PC-3 (cell line): ENCODE data around the gene RAP1GAP2. TPM values are rescaled to one million over a fixed set of nuclear protein-coding genes. Genes with fewer than 3 reads are reported as not detected.
"Not testable (repeated sequence)": the region's sequence is repeated elsewhere in the genome, so short reads cannot be mapped to it uniquely, and the experiment has no call there.

Experiments
- ATAC-seq: fragments of 200-7000 bp; cut with Tn5 transposase; 2 replicates; pipeline ENCODE4 v1.9.1; 2020; ENCODE audit warnings: mild to moderate bottlenecking, moderate library complexity
- BruUV-seq: library from RNA; stranded (reverse); fragments of 400-500 nt; replicated peaks from 2 replicates; lab custom pipeline; 2021; lab: Mats Ljungman, UMichigan
- CTCF ChIA-PET: fragments of 300-600 bp; sonication (Branson Sonifier 250); formaldehyde crosslinking; loops from one replicate; lab custom pipeline; 2022; ENCODE audit warnings: antibody characterized with exemption; lab: Charles Lee
- POLR2A ChIA-PET: fragments of 300-600 bp; sonication (Branson Sonifier 250); formaldehyde crosslinking; loops from one replicate; lab custom pipeline; 2022; ENCODE audit warnings: antibody characterized with exemption; ENCODE audit not compliant: unreplicated experiment; lab: Charles Lee
- DNase-seq: peaks from one replicate; pipeline ENCODE4 v3.0.0-alpha.2; 2015
- H2AFZ ChIP-seq: fragments of 300-600 bp; sonication (generic); 2 replicates; pipeline ENCODE4 v1.6.0; 2016; ENCODE audit warnings: antibody characterized with exemption, low read length
- H3F3A ChIP-seq: fragments of 300-600 bp; sonication (generic); one replicate; pipeline ENCODE4 v1.6.0; 2017; ENCODE audit warnings: antibody characterized with exemption, low read length, control low read depth, mild to moderate bottlenecking; ENCODE audit not compliant: unreplicated experiment
- H3K27ac ChIP-seq: fragments of 300-600 bp; sonication (generic); 2 replicates; pipeline ENCODE4 v1.5.1; 2016; ENCODE audit warnings: mild to moderate bottlenecking, low read length
- H3K27me3 ChIP-seq: fragments of 300-600 bp; sonication (generic); 2 replicates; pipeline ENCODE4 v1.6.1; 2016; ENCODE audit warnings: low read length, mixed read lengths
- H3K36me3 ChIP-seq: fragments of 300-600 bp; sonication (generic); 2 replicates; pipeline ENCODE4 v1.6.1; 2016; ENCODE audit warnings: low read depth, mixed run types, low read length, mixed read lengths
- H3K4me1 ChIP-seq: fragments of 300-600 bp; sonication (generic); 2 replicates; pipeline ENCODE4 v1.5.1; 2016; ENCODE audit warnings: low read length; ENCODE audit not compliant: insufficient read depth
- H3K4me2 ChIP-seq: fragments of 300-600 bp; sonication (generic); 2 replicates; pipeline ENCODE4 v1.6.0; 2016; ENCODE audit warnings: low read length
- H3K4me3 ChIP-seq: fragments of 300-600 bp; sonication (generic); 2 replicates; pipeline ENCODE4 v1.5.1; 2016; ENCODE audit warnings: mild to moderate bottlenecking, low read length, mixed read lengths
- H3K79me2 ChIP-seq: fragments of 300-600 bp; sonication (generic); 2 replicates; pipeline ENCODE4 v1.6.1; 2017; ENCODE audit warnings: low read length, mixed read lengths
- H3K9ac ChIP-seq: fragments of 300-600 bp; sonication (generic); 2 replicates; pipeline ENCODE4 v1.6.0; 2016; ENCODE audit warnings: mild to moderate bottlenecking, low read length
- H3K9me2 ChIP-seq: fragments of 300-600 bp; sonication (generic); replicated peaks from 2 replicates; pipeline ENCODE4 v1.6.1; 2016; ENCODE audit warnings: mixed run types, low read length, mixed read lengths
- H3K9me3 ChIP-seq: fragments of 300-600 bp; sonication (generic); 2 replicates; pipeline ENCODE4 v1.6.1; 2016; ENCODE audit warnings: low read length, mixed read lengths
- H4K20me1 ChIP-seq: fragments of 300-600 bp; sonication (generic); 2 replicates; pipeline ENCODE4 v1.6.1; 2016; ENCODE audit warnings: low read length, mixed read lengths
- EZH2 ChIP-seq: fragments of 300-600 bp; sonication (generic); IDR thresholded peaks from one replicate; pipeline ENCODE4 v1.6.1; 2017; ENCODE audit warnings: antibody characterized with exemption, mild to moderate bottlenecking, low read length; ENCODE audit not compliant: unreplicated experiment
- EZH2phosphoT487 ChIP-seq: fragments of 300-600 bp; sonication (generic); IDR thresholded peaks from 2 replicates; pipeline ENCODE4 v1.6.1; 2018; ENCODE audit warnings: mild to moderate bottlenecking, antibody characterized with exemption, low read length, borderline replicate concordance
- intact Hi-C: fragments of 100-400 bp; cut with micrococcal nuclease; formaldehyde crosslinking; loops from 2 replicates; pipeline ENCODE4 v1.9.0; 2023
- total RNA-seq: library from RNA; depleted of rRNA; stranded (reverse); fragments of >200 nt; gene quantifications from 2 replicates; pipeline ENCODE4 v1.2.3, GENCODE V29; 2014
- TF ChIP-seq, protein P1 (sequence below): fragments of 300-600 bp; sonication (generic); conservative IDR thresholded peaks from 2 replicates; pipeline ENCODE4 v1.5.1; 2017; ENCODE audit warnings: antibody characterized with exemption, low read depth, mild to moderate bottlenecking, low read length

RAP1GAP2 gene
- total RNA-seq, 1 experiment from 2014 or later = 14.5 TPM

DNA sequence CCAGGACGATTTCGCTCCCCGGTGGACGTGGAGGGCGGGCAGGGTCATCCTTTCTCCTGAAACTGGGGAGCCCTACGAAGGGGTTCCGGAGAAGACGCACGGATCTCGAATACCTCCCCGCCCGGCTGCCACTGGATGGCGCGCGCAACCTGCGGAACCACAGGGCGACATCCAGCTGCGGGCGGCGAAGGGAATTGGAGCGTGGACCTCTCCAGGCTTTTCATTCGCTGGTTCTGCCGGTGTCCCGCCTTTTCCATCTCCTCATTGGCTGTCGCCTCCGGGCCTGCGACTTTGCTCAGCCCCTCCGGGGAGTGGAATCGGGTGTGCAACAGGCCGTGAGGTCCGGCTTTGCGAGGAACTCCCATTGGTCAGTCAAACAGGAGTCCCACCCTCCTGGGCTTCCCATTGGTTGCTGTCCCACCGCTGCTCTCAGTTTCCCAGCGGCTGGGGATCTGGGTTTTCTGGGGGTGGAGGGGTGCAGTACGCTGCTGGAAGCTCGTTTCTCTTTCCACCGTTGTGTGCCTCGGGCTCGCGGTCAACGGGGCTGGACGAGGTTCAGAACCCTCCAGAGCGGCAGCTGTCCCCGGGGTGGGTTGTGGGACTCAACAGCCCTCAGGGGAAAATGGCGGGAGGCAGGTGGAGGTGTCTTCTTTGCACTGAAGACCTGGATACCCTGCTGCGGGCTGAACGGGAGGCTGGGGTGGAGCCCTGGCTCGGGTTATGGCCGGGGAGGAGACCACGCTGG lies 252.7 kb downstream of the RAP1GAP2 start:
- Histone ChIP-seq H3K4me2 (peak overlapping the region; percentile 94), H3F3A (no peaks in the 10 kb centered on the region), H3K9me3 (no peaks in the 10 kb centered on the region), H3K36me3 (no peaks in the 10 kb centered on the region), H3K27ac (no peak overlapping the region), H3K79me2 (no peaks in the 10 kb centered on the region), H3K27me3 (no peaks in the 10 kb centered on the region), H4K20me1 (no peaks in the 10 kb centered on the region), H3K9me2 (no peaks in the 10 kb centered on the region), H2AFZ (peak overlapping the region; percentile 100), H3K4me3 (peak overlapping the region; percentile 79), H3K4me1 (peaks cover 10% of the 10 kb centered on the region; the same call in 1 of the 2 replicates), H3K9ac (peak overlapping the region; percentile 76)
- no TSS peak for BruUV-seq
- CTCF ChIA-PET = no interaction called here
- POLR2A ChIA-PET = no interaction called here
- no peak for TF ChIP-seq EZH2
- TF ChIP-seq, protein P1, sequence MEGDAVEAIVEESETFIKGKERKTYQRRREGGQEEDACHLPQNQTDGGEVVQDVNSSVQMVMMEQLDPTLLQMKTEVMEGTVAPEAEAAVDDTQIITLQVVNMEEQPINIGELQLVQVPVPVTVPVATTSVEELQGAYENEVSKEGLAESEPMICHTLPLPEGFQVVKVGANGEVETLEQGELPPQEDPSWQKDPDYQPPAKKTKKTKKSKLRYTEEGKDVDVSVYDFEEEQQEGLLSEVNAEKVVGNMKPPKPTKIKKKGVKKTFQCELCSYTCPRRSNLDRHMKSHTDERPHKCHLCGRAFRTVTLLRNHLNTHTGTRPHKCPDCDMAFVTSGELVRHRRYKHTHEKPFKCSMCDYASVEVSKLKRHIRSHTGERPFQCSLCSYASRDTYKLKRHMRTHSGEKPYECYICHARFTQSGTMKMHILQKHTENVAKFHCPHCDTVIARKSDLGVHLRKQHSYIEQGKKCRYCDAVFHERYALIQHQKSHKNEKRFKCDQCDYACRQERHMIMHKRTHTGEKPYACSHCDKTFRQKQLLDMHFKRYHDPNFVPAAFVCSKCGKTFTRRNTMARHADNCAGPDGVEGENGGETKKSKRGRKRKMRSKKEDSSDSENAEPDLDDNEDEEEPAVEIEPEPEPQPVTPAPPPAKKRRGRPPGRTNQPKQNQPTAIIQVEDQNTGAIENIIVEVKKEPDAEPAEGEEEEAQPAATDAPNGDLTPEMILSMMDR = peak; percentile 82
- no peak for TF ChIP-seq EZH2phosphoT487
- ATAC-seq = peak; percentile 98
- DNase-seq = peak; percentile 97
- intact Hi-C loops = loop anchor here (5.0 kb wide), 2 partner anchors 288 to 598 kb away; no protein-coding TSS in a partner anchor

DNA sequence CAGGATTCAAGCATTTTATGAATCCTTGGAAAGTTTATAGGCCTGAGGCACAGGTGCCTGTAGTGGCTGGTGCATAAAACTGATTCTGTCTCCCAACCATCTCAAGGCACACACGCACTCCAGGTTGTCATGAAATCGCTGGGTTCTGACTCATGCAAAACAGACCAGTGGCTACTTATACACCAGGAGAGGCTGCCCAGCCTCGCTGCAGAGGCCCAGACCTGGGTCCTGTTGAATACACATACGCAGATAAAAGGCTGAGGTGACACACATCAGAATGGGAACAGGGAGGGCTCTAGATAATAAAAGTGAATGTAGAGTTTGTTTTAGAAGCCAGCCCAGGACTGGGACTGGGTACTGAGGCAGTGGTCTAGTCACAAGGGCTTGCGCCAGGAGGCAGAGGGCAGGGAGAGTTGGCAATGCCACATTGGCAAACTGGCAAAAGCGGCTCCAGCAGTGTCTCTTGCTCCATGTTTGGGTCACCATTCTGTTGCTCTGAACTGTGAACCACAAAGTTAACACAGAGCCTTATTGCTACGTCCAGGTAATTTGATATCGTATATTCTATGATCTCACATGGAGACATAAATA lies 253.6 kb downstream of the RAP1GAP2 start:
- H3F3A ChIP-seq = no peaks in the 10 kb centered on the region
- H4K20me1 ChIP-seq = no peaks in the 10 kb centered on the region
- H3K36me3 ChIP-seq = no peaks in the 10 kb centered on the region
- intact Hi-C loops = loop anchor here (5.0 kb wide), 2 partner anchors 288 to 598 kb away; no protein-coding TSS in a partner anchor
- DNase-seq = peak; percentile 16
- H3K4me2 ChIP-seq = peak overlapping the region; percentile 90
- ChIA-PET POLR2A (no interaction called here), CTCF (no interaction called here)
- peak overlapping the region; percentile 100; the same call in 1 of the 2 replicates for H2AFZ ChIP-seq
- H3K4me1 ChIP-seq = peaks cover 10% of the 10 kb centered on the region; the same call in 1 of the 2 replicates
- H3K9ac ChIP-seq = no peak overlapping the region
- no peaks in the 10 kb centered on the region for H3K79me2 ChIP-seq
- H3K9me3 ChIP-seq = no peaks in the 10 kb centered on the region
- TF ChIP-seq, protein P1 = no peak
- TF ChIP-seq EZH2phosphoT487 (no peak), EZH2 (no peak)
- no TSS peak for BruUV-seq
- no peaks in the 10 kb centered on the region for H3K9me2 ChIP-seq
- H3K27ac ChIP-seq = no peak overlapping the region
- no peaks in the 10 kb centered on the region for H3K27me3 ChIP-seq
- ATAC-seq = no peak
- H3K4me3 ChIP-seq = peak overlapping the region; percentile 79; the same call in 1 of the 2 replicates

DNA sequence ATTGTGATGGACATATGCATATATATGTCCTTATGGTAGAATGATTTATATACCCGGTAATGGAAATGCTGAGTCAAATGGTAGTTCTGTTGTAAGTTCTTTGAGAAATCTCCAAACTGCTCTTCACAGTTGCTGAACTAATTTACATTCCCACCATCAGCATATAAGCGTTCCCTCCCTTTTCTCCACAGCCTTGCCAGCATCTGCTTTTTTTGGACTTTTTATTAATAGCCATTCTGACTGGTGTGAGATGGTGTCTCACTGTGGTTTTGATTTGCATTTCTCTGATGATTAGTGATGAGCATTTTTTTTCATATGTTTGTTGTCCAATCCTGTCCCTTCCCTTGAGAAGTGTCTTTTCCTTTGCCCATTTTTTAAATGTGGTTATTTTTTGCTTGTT lies 258.6 kb downstream of the RAP1GAP2 start:
- BruUV-seq, H3F3A ChIP-seq, H3K4me2 ChIP-seq, H3K9ac ChIP-seq, H3K27ac ChIP-seq, intact Hi-C loops, H3K4me3 ChIP-seq, ATAC-seq, H3K36me3 ChIP-seq, H2AFZ ChIP-seq, DNase-seq, POLR2A ChIA-PET, H3K9me3 ChIP-seq, H3K79me2 ChIP-seq, H3K9me2 ChIP-seq, H3K4me1 ChIP-seq, H4K20me1 ChIP-seq, H3K27me3 ChIP-seq, CTCF ChIA-PET: not testable (repeated sequence)

DNA sequence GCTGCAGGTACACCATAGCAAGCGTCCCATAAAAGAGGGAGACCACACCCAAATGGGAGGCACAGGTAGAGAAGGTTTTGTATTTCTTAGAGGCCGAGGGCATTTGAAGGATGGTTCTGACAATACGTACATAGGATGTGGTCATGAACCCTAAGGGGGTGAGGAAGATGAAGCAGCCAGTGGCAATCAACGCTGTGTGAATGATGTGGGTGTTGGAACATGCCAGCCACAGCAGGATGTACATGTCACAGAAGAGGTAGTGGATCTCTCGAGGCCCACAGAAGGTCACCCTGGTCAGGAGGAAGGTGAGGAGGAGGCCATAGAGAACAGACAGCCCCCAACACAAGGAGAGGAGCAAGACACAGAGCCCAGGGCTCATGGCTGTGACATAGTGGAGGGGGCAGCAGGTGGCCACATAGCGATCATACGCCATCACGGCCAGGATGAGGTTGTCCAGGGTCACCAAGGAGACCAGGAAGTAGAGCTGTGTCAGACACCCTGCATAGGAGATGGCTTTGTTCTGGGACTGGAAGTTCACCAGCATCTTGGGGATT lies 266.7 kb downstream of the RAP1GAP2 start:
- ATAC-seq, H3K9me2 ChIP-seq, H3K27me3 ChIP-seq, H4K20me1 ChIP-seq, intact Hi-C loops, DNase-seq, BruUV-seq, H3K9ac ChIP-seq, H3K4me2 ChIP-seq, H3K4me3 ChIP-seq, H3K27ac ChIP-seq, H3K36me3 ChIP-seq, CTCF ChIA-PET, POLR2A ChIA-PET, H2AFZ ChIP-seq, H3K4me1 ChIP-seq, H3K9me3 ChIP-seq, H3K79me2 ChIP-seq, H3F3A ChIP-seq: not testable (repeated sequence)
